PFSK-1 (cell line): ENCODE results near the gene HDAC4.

Experiments used
- FOXP2 ChIP-seq: optimal IDR thresholded peaks from 2 replicates; pipeline ENCODE3; 2011; ENCODE audit warnings: borderline replicate concordance, control low read depth, inconsistent platforms; ENCODE audit not compliant: insufficient read depth; ENCODE audit errors: extremely low read length, extremely low read depth
- POLR2AphosphoS5 ChIP-seq: IDR thresholded peaks from 2 replicates; pipeline ENCODE4 v1.6.1; 2012; ENCODE audit warnings: low read depth, mild to moderate bottlenecking, control low read depth, low read length, moderate library complexity
- SIN3A ChIP-seq: IDR thresholded peaks from 2 replicates; pipeline ENCODE4 v1.6.1; 2012; ENCODE audit warnings: mild to moderate bottlenecking, low read length, moderate library complexity, borderline replicate concordance; ENCODE audit not compliant: insufficient read depth
- TAF1 ChIP-seq: IDR thresholded peaks from 2 replicates; pipeline ENCODE4 v1.6.1; 2012; ENCODE audit warnings: low read length, control low read depth, borderline replicate concordance; ENCODE audit not compliant: insufficient read depth
- TF ChIP-seq, protein P1 (sequence below), 2 experiments: IDR thresholded peaks; 2 replicates each; pipeline versions ENCODE4 v1.6.1 to v1.8.0; 2011 to 2012; ENCODE audit warnings: low read depth in 2 of 2, low read length in 2 of 2, control low read depth in 1 of 2, inconsistent platforms in 1 of 2, mild to moderate bottlenecking in 1 of 2, moderate library complexity in 1 of 2; ENCODE audit not compliant: insufficient read depth in 1 of 2

Gene HDAC4

GRCh38 chr2:239022437-239023260, 378.2 kb downstream of the HDAC4 start:
- TF ChIP-seq TAF1 (no peak), SIN3A (no peak), FOXP2 (no peak), POLR2AphosphoS5 (no peak)
- TF ChIP-seq, protein P1, sequence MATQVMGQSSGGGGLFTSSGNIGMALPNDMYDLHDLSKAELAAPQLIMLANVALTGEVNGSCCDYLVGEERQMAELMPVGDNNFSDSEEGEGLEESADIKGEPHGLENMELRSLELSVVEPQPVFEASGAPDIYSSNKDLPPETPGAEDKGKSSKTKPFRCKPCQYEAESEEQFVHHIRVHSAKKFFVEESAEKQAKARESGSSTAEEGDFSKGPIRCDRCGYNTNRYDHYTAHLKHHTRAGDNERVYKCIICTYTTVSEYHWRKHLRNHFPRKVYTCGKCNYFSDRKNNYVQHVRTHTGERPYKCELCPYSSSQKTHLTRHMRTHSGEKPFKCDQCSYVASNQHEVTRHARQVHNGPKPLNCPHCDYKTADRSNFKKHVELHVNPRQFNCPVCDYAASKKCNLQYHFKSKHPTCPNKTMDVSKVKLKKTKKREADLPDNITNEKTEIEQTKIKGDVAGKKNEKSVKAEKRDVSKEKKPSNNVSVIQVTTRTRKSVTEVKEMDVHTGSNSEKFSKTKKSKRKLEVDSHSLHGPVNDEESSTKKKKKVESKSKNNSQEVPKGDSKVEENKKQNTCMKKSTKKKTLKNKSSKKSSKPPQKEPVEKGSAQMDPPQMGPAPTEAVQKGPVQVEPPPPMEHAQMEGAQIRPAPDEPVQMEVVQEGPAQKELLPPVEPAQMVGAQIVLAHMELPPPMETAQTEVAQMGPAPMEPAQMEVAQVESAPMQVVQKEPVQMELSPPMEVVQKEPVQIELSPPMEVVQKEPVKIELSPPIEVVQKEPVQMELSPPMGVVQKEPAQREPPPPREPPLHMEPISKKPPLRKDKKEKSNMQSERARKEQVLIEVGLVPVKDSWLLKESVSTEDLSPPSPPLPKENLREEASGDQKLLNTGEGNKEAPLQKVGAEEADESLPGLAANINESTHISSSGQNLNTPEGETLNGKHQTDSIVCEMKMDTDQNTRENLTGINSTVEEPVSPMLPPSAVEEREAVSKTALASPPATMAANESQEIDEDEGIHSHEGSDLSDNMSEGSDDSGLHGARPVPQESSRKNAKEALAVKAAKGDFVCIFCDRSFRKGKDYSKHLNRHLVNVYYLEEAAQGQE (IDR thresholded peaks at IDR 0.05; ENCODE audit: insufficient read depth in 1 of 2, low read depth in 2 of 2, low read length in 2 of 2), result no peak

GRCh38 chr2:239021651-239022436, 379.0 kb downstream of the HDAC4 start:
- TF ChIP-seq, protein P1 (IDR thresholded peaks at IDR 0.05; ENCODE audit: insufficient read depth in 1 of 2, low read depth in 2 of 2, low read length in 2 of 2), result no peak
- TF ChIP-seq SIN3A, result no peak
- no peak for TF ChIP-seq POLR2AphosphoS5
- TF ChIP-seq FOXP2, result no peak
- TF ChIP-seq TAF1, result no peak

DNA sequence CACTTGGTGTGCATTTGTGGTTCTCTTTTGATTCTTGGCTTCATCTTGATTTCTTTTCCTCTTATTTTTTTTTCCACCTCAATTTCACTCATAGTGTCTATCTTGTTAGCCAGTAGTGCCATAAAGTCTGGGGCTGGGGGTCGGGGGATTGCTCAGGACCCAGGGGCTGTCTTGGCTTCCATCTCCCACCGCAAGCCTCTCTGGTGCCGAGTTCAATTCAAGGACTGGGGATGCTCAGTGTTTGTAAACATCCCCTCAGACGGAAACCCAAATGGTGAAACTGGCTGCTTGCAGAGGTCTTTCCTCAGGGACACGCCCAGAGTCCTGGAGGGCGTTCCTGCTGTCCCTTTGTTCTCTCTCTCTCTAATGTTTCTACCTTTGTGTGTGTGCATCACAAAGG, 379.6 kb downstream of the HDAC4 start:
- TF ChIP-seq POLR2AphosphoS5 (no peak), TAF1 (no peak), FOXP2 (no peak), SIN3A (no peak)
- TF ChIP-seq, protein P1 (IDR thresholded peaks at IDR 0.05; ENCODE audit: insufficient read depth in 1 of 2, low read depth in 2 of 2, low read length in 2 of 2), result no peak

- TF ChIP-seq FOXP2 (no peak), POLR2AphosphoS5 (no peak), TAF1 (no peak), SIN3A (no peak)
- TF ChIP-seq, protein P1 (IDR thresholded peaks at IDR 0.05; ENCODE audit: insufficient read depth in 1 of 2, low read depth in 2 of 2, low read length in 2 of 2), result no peak
These were observed 380.2 kb downstream of the HDAC4 start for GRCh38 chr2:239020541-239021041.
